HepG2 (cell line): ENCODE results near the gene LDLRAD3. TPM values are rescaled to one million over a fixed set of nuclear protein-coding genes. Genes with fewer than 3 reads are reported as not detected.

Experiments
- ATAC-seq: fragments of 200-7000 bp; cut with Tn5 transposase; 3 replicates; pipeline ENCODE4 v1.9.1; 2020; ENCODE audit warnings: mild to moderate bottlenecking, moderate library complexity
- BruUV-seq: library from RNA; stranded (reverse); fragments of 400-500 nt; replicated peaks from 2 replicates; lab custom pipeline; 2021; lab: Mats Ljungman, UMichigan
- CTCF ChIA-PET: fragments of 300-600 bp; formaldehyde crosslinking; extraction: SDS; loops from one replicate; lab custom pipeline; 2021; ENCODE audit warnings: low total read pairs, inconsistent platforms, low intra/inter-chr PET ratio; lab: Yijun Ruan, JAX
- POLR2A ChIA-PET: fragments of 350-600 bp; sonication (Branson Sonifier 250); formaldehyde crosslinking; loops from one replicate; lab custom pipeline; 2020; ENCODE audit warnings: antibody characterized with exemption, inconsistent platforms; lab: Yijun Ruan, JAX
- DNase-seq: peaks from one replicate; pipeline ENCODE4 v3.0.0-alpha.2; 2015; ENCODE audit warnings: low spot score
- FAIRE-seq: peaks from 3 replicates; lab custom pipeline; 2011; peaks lifted over from hg19 to GRCh38; lab: Jason Lieb, UNC
- H2AFZ ChIP-seq: one replicate; pipeline ENCODE4 v1.6.1; 2011; ENCODE audit warnings: low read length, inconsistent platforms
- H3K27ac ChIP-seq: fragments of 300-600 bp; 3 replicates; pipeline ENCODE4 v1.8.0; 2011; ENCODE audit warnings: mixed run types, mild to moderate bottlenecking, mixed read lengths, low read length, inconsistent platforms; ENCODE audit not compliant: insufficient read depth; ENCODE audit errors: extremely low read length
- H3K27me3 ChIP-seq, 2 experiments: fragments of 200-600 bp in 1 of 2; 2 replicates in 1 of 2; 3 replicates in 1 of 2; pipeline versions ENCODE4 v1.6.0 to v1.8.0; 2011; ENCODE audit warnings: low read length in 2 of 2, mild to moderate bottlenecking in 2 of 2, moderate library complexity in 2 of 2, inconsistent platforms in 1 of 2; ENCODE audit not compliant: insufficient read depth in 2 of 2, control insufficient read depth in 1 of 2
- H3K36me3 ChIP-seq, 2 experiments: fragments of 200-600 bp in 1 of 2; replicated peaks in 1 of 2; 2 replicates in 1 of 2; 3 replicates in 1 of 2; pipeline versions ENCODE4 v1.5.1 to v1.8.0; 2011; ENCODE audit warnings: low read length in 2 of 2, inconsistent platforms in 1 of 2; ENCODE audit not compliant: insufficient read depth in 2 of 2, control insufficient read depth in 1 of 2
- H3K4me1 ChIP-seq: 2 replicates; pipeline ENCODE4 v1.5.1; 2012; ENCODE audit warnings: low read length, inconsistent platforms; ENCODE audit not compliant: insufficient read depth
- H3K4me2 ChIP-seq: 2 replicates; pipeline ENCODE4 v1.6.0; 2011; ENCODE audit warnings: low read depth, low read length, inconsistent platforms
- H3K4me3 ChIP-seq, 3 experiments: fragments of 200-600 bp in 1 of 3; sonication (generic), shearing (Covaris generic) in 1 of 3; replicated peaks in 1 of 3; 2 replicates each; pipeline ENCODE4 v1.5.1; 2011 to 2016; ENCODE audit warnings: low read length in 3 of 3, inconsistent platforms in 2 of 3, low read depth in 2 of 3, mild to moderate bottlenecking in 2 of 3, control low read depth in 1 of 3, mixed read lengths in 1 of 3; ENCODE audit not compliant: insufficient read depth in 1 of 3
- H3K79me2 ChIP-seq: one replicate; pipeline ENCODE4 v1.6.1; 2011; ENCODE audit warnings: low read length, inconsistent platforms; ENCODE audit not compliant: insufficient read depth
- H3K9ac ChIP-seq: 2 replicates; pipeline ENCODE4 v1.6.0; 2011; ENCODE audit warnings: mild to moderate bottlenecking, low read depth, low read length, inconsistent platforms; ENCODE audit not compliant: insufficient read depth
- H3K9me3 ChIP-seq: 2 replicates; pipeline ENCODE4 v1.5.1; 2012; ENCODE audit warnings: mild to moderate bottlenecking, low read length
- H4K20me1 ChIP-seq: 2 replicates; pipeline ENCODE4 v1.6.0; 2011; ENCODE audit warnings: inconsistent platforms, mild to moderate bottlenecking, low read length, moderate library complexity; ENCODE audit not compliant: insufficient read depth
- HNF1B ChIP-seq: sonication (generic); formaldehyde crosslinking; IDR thresholded peaks from 2 replicates; pipeline ENCODE4 v1.5.1; 2020; ENCODE audit warnings: mild to moderate bottlenecking, moderate library complexity, missing genetic modification reagents
- PHF8 ChIP-seq: sonication (generic); formaldehyde crosslinking; IDR thresholded peaks from 2 replicates; pipeline ENCODE4 v1.5.0; 2020; ENCODE audit warnings: missing genetic modification reagents
- THRA ChIP-seq: sonication (generic); formaldehyde crosslinking; IDR thresholded peaks from 2 replicates; pipeline ENCODE4 v1.4.0; 2020; ENCODE audit warnings: missing genetic modification reagents, borderline replicate concordance
- ZBTB10 ChIP-seq: sonication (generic); formaldehyde crosslinking; IDR thresholded peaks from 2 replicates; pipeline ENCODE4 v1.4.0; 2020; ENCODE audit warnings: missing genetic modification reagents, borderline replicate concordance
- ZBTB33 ChIP-seq: sonication (generic); formaldehyde crosslinking; IDR thresholded peaks from 2 replicates; pipeline ENCODE4 v1.4.0; 2020; ENCODE audit warnings: missing genetic modification reagents
- ZNF3 ChIP-seq: IDR thresholded peaks from 2 replicates; pipeline ENCODE4 v1.7.0; 2017; ENCODE audit warnings: inconsistent platforms
- ZNF558 ChIP-seq: sonication (generic); formaldehyde crosslinking; IDR thresholded peaks from 2 replicates; pipeline ENCODE4 v1.9.0; 2022; ENCODE audit warnings: mild to moderate bottlenecking, missing genetic modification reagents, borderline replicate concordance
- WGBS: methylation state at CpG from one replicate; pipeline ENCODE4 v1.1.6; 2017; ENCODE audit warnings: low lambda C conversion rate; 5-methylcytosine and 5-hydroxymethylcytosine counted together
- in situ Hi-C: cut with HindIII; loops from 2 replicates; pipeline ENCODE4 v1.10.0; 2017; ENCODE audit warnings: low pct_unique_long_range_greater_than_20kb; ENCODE audit not compliant: extremely low pct_ligation_motif_present
- intact Hi-C: fragments of 100-400 bp; cut with micrococcal nuclease; formaldehyde crosslinking; loops from one replicate; pipeline ENCODE4 v1.10.0; 2022; ENCODE audit not compliant: unreplicated experiment
- polyA plus RNA-seq, 8 experiments: library from polyadenylated mRNA; depleted of rRNA in 3 of 8; stranded (reverse) in 7 of 8; unstranded in 1 of 8; fragments of >200 nt; fragmentation: Illumina TruSeq in 4 of 8; extraction: Trizol in 4 of 8; gene quantifications; 2 replicates each; pipeline versions ENCODE4 v1.2.1 to v1.2.3, GENCODE V29; 2011 to 2016; ENCODE audit warnings: low read depth in 4 of 8, missing spikeins in 1 of 8, mixed read lengths in 1 of 8; ENCODE audit not compliant: insufficient read depth in 1 of 8
- total RNA-seq, 5 experiments: library from RNA; depleted of rRNA; stranded (reverse); fragments of >200 nt; fragmentation: Illumina TruSeq; extraction: Trizol; gene quantifications; 2 replicates each; pipeline ENCODE4 v1.2.3, GENCODE V29; 2016; ENCODE audit warnings: low read depth in 1 of 5

Gene LDLRAD3
- total and polyA plus RNA-seq, 2 of the 13 experiments (the other 11 are each of a cell fraction or from before 2014, with no cell fraction given) = 0.50 to 0.60 TPM

- Histone ChIP-seq H3K36me3 (no peaks in the 10 kb centered on the region), H3K4me1 (no peaks in the 10 kb centered on the region), H3K27me3 (no peaks in the 10 kb centered on the region), H3K4me2 (no peak overlapping the region), H4K20me1 (no peaks in the 10 kb centered on the region), H3K9me3 (no peaks in the 10 kb centered on the region), H2AFZ (no peak overlapping the region), H3K79me2 (no peaks in the 10 kb centered on the region), H3K27ac (no peak overlapping the region), H3K4me3 (no peak overlapping the region), H3K9ac (no peak overlapping the region)
- POLR2A ChIA-PET = no interaction called here
- 29% methylated on average over 3 of the region's 10 CpGs for WGBS
- DNase-seq = no peak
- no peak for ATAC-seq
- no peak for FAIRE-seq
- CTCF ChIA-PET = no interaction called here
- in situ Hi-C loops (no loop called here), intact Hi-C loops (no loop called here)
- BruUV-seq = no TSS peak
- TF ChIP-seq HNF1B (CRISPR knock-in tag) (no peak), ZBTB10 (CRISPR knock-in tag) (no peak), PHF8 (CRISPR knock-in tag) (no peak), THRA (CRISPR knock-in tag) (no peak), ZNF3 (CRISPR knock-in tag) (no peak), ZNF558 (CRISPR knock-in tag) (no peak), ZBTB33 (CRISPR knock-in tag) (no peak)
Measured at GRCh38 chr11:36077886-36078685, 134.2 kb downstream of the LDLRAD3 start.
